ENCODE results near the gene RAB11FIP4.

GRCh38 chr17:31556969-31557645, 165.6 kb downstream of the RAB11FIP4 start:
- no peak for TF ChIP-seq CTCF (IDR thresholded peaks at IDR 0.05)
- TF ChIP-seq POLR2AphosphoS5 (IDR thresholded peaks at IDR 0.05) = no peak

Measured in gastroesophageal sphincter (tissue), 3 donors.